ENCODE results near the gene LDLRAD3.

The LDLRAD3 gene

GRCh38 chr11:35927682-35928081 lies 16.2 kb upstream of the LDLRAD3 start:
- DNase-seq (ENCODE audit: low read depth) = no peak

- DNase-seq (ENCODE audit: low read depth) = no peak
Measured at GRCh38 chr11:35928688-35929395, 15.0 kb upstream of the LDLRAD3 start.

GRCh38 chr11:35930466-35930865 lies 13.4 kb upstream of the LDLRAD3 start:
- DNase-seq (ENCODE audit: low read depth) = no peak

DNA sequence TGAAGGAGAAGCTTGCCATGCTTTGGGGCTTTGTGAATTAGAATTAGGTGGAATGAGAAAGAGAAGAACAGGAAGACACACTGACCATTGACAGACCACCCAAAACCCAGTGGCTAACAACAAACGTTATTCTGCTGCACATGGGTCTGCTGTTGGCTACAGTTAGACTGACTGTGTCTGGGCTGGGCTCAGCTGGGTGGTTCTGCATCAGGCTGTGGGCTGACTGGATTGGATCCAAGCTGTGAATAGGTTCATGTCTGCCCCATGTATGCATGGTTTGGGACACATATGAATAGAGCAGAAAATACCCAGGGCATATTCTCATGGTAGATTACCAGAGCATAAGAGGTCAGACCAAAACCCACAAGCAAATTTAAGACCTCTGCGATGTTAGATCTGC lies 11.7 kb upstream of the LDLRAD3 start:
- no peak for DNase-seq (ENCODE audit: low read depth)

DNA sequence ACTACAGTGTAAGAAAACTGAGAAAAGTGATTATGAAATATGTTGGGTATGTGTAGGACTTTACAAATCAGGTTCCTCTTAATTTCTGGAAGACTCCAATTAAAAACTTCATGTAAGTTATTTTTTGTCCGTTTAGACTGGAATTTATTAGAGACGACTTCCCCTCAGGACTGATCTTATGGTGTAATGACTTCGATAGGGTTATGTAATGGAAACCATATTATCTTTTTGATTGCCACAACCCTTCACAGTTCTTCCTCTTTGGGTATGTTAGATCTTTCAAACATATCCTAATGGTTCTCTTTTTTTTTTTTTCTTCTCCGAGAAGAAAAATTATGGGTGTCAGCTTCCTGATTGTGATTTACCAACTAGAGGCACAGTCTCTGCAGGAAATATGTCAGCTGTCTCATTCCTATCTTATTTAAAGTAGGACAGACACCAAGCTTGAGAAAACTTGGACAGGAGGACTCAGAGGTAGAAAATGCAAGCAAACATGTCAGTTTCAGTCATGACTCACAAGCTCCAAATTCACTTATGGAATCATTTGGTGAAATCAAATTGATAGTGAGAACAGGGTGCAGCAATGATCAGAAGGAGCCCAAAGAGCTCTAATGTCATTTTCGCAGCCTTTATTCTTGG lies 11.1 kb upstream of the LDLRAD3 start:
- DNase-seq (ENCODE audit: low read depth) = no peak

DNA sequence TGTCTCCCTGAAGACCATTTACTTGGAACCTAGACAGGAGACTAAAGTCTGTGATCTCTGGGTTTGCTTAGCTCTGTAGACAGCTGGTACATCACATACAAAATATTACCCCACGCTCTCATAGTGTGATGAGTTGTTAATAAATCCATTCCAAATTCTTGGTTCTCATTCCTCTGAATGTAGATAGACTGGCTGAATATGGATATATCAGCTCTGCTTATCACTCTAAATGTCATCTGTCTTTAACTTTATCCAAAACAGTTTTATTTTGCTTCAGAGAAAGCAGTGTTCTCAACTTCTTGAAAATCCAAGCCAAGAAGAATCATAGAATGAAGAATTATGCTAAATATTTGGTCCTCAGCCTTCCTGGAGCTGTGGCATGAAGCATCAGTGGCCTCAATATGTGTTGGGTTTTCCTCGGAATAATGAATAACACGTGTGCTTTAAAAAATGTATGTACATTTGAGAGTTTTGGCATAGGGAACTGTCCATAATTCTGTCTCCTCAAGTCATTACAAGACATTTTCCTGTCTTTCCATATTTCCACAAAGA lies 10.5 kb upstream of the LDLRAD3 start:
- no peak for DNase-seq (ENCODE audit: low read depth)

DNA sequence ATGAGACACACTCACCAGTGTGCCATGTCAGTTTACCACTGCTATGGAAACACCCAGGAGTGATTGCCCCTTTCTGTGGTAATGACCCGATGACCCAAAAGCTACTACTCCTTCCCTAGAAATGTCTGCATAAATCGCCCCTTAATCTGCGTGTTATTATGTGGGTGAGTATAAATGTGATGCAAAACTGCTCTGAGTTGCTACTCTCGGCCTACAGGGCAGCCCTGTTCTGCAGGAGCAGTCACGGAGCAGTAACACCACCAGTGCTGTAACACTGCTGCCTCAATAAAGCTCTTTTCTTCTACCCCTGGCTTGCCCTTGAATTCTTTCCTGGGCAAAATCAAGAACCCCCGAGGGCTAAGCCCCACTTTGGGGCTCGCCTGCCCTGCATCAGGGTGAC lies 9.6 kb upstream of the LDLRAD3 start:
- DNase-seq (ENCODE audit: low read depth) = no peak

DNA sequence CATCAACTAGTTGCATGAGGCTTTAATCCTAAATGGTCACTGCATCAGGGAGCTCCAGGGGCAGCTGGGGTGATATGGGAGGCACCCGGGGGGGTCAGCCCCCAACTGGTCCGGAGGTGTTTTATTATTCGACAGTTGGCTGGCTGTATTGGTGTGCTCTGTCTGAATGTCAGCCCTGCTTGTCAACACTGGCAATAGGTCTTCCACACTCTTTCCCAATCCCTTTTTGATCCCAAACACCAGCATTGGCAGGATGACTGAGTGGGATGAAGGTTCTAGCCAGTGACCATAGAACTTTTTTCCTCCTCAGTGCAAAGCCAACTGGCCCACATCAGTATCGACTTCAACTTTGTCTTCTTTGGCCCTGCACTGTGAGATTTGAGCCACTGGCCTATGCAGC lies 8.9 kb upstream of the LDLRAD3 start:
- DNase-seq (ENCODE audit: low read depth) = no peak

DNA sequence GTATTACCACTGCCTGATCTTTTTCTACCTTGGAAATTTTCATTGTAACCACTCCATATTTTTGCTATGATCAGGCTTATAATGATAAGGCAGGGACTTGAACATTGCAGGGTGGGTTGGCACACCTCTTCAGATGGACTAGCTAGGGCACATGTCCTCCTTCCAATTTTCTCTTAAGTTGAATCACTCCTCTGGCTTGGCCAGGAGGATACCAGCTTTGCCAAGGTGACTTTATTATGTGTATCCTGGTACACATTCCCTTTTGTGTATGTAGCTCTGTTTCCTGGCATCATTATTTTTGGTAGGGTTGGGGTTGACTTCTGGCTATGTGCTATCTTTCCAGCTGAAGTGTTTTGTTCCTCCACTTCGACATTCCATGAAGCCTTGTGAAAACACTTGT lies 8.5 kb upstream of the LDLRAD3 start:
- no peak for DNase-seq (ENCODE audit: low read depth)

DNA sequence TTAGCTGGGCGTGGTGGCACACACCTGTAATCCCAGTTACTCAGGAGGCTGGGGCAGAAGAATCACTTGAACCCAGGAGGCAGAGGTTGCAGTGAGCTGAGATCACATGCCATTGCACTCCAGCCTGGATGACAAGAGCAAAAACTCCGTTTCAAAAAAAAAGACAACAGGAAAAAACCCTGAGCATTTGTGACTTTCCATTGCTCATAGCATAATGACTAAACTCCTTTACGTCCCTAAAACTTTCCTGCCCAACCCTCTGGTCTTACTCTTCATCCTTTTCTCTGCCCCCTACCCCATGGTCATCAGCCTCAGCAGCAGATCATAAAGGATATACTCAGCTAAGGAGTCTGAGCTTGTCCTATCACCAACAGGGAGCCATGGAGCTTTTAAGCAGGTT lies 6.8 kb upstream of the LDLRAD3 start:
- DNase-seq (ENCODE audit: low read depth) = no peak

GRCh38 chr11:35937700-35938099 lies 6.2 kb upstream of the LDLRAD3 start:
- no peak for DNase-seq (ENCODE audit: low read depth)

DNA sequence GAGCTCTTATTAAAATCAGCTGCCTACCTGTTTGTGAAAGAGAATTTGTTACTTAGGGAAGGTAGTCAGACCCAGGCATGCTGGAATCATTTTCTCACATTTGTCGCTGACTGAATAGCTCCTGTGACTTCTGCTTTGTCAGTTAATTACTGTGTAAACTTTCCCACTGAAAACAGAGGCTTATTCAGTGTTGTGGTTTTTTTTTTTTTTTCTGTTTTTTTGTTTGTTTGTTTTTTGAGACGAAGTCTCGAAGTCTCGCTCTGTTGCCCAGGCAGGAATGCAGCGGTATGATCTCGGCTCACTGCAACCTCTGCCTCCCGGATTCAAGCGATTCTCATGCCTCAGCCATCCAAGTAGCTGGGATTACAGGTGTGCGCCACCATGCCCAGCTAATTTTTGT lies 5.6 kb upstream of the LDLRAD3 start:
- no peak for DNase-seq (ENCODE audit: low read depth)

DNA sequence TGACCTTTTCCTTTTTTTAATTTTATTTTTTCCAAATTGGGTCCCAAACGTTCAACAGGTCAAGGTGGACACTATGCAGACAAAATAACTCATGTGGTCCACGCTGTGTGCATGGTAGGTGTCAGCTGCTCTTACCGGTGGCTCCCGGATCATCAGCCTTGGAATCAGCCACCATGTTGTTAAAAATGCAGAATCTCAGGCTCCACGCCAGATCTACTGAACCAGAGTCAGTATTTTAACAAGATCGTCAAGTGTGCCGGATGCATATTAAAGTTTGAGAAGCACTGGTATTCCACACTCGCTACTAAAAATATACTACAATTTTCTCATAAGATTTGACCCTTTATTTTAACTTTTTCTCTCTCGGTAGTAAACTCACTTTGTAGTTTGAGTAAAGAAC lies 553 bp upstream of the LDLRAD3 start:
- no peak for DNase-seq (ENCODE audit: low read depth)

DNA sequence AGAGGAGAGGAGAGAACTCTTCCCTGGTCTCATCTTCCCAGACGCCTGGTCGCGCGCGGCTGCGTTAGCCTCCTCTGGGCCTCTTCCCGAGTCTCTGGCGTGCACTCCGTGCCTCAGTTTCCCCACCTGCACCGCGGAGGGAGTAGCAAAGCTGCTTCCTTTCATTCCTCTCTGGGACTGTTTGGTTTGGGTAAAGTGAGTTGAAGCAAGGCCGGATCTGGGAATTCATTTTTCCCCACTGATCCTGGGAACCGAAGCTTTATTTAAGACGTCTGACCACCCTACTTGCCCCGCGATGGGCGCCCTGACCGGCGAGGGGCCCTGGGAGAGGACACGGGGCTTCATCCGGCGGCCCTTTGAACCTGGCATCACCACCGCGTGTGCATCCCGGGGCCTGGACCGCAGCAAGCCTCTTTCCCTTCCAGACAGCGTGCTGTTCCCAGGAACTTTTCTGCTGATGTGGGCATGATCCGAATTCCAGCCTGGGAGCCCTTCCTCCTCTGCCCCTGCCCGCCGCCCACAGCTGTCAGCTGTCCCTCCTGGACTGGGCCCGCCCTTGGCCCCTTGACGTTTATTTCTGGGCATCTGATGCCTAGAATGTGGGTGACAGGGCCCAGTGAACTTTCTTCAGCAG lies 758 bp downstream of the LDLRAD3 start:
- DNase-seq (ENCODE audit: low read depth) = no peak

- DNase-seq (ENCODE audit: low read depth) = no peak
Measured at GRCh38 chr11:35945137-35945518, 1.3 kb downstream of the LDLRAD3 start.

DNA sequence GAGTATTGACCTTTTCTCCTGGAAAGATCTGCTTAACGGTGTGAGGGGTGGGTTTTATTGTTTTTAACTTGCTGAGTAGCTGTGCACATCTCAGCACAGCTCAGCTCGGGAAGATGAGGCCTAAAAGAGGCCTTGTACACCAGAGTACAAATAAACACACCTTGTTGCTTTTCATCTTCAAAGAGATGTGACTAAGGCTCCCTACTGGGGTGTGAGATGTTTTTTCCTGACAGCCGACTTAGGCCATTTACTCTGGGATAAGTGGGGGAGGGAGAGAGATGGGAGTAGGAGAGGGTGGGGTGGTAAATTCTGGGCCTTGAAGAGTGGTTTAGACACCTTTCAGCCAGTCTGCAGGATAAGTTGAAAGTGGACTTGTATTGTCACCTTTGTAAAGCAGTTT lies 2.9 kb downstream of the LDLRAD3 start:
- no peak for DNase-seq (ENCODE audit: low read depth)

GRCh38 chr11:35947437-35947836 lies 3.6 kb downstream of the LDLRAD3 start:
- no peak for DNase-seq (ENCODE audit: low read depth)

DNA sequence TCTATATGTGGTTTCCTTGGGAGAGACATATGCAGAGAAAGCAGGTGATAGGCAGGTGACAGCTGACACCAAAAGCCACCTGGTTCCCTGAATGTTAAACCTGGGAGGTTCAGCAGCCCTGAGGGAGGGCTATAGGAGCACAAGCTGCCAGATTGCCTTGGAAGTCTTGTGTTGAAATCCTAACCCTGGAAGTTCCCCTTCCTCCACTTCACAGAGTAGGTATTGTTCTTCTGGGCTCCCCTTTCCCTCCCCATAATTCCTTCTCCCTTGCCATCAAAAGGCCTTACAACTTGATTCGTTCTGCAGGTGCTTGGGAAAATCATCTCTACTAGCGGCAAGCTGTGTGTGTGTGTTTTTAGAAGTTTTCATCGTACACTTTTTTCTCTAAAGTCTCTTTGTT lies 5.4 kb downstream of the LDLRAD3 start:
- DNase-seq (ENCODE audit: low read depth) = no peak

GRCh38 chr11:35950082-35950481 lies 6.2 kb downstream of the LDLRAD3 start:
- DNase-seq (ENCODE audit: low read depth) = no peak

DNA sequence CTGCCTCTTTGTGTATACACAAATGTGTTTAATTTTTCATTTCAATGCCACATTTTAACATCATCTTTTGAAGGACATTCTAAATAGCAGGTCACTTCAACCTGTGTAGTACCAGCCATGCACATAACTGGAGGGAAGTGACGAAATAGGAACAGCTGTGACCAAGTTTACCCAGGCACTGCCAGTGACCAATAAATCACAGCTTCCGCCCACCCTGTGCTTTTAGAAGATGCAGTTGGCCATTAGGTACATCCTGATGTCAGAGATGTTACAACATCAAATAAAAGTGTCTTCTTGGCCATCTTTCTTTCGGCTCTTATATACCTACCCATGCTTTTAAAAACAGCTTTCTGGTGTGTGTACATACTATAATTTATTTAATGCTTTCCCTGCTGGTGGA lies 7.8 kb downstream of the LDLRAD3 start:
- DNase-seq (ENCODE audit: low read depth) = no peak

DNA sequence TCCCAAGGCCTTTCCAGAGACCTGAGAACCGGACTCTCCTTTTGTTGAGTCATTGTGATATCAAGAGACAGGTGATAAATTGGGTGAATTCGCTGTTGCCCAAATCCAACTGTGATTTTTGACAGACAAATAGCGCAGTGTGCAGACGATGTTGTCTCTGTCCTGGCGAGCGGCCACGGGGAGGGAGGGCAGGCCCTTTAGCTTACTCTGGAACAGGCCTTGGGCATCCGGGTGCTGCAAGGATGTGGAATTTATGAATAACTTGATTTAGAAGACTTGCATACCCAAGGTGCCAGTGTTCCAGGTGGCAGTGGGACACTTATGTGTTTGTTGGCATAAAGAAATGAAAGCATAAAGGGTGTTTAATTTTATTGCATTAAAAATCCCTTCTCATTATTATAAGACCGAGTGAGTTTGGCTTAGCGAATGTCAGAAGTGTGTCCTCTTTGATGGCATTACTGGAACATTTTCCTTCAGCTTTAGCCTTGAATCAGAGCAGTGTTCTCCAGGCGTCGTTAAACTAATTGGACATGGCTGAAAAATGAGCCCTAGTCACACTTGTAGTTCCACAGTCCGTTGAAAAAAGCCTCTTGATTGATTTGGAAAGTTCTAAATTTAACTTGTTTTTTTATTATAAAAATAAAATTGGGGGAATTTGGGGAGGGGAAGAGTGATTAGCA lies 9.4 kb downstream of the LDLRAD3 start:
- no peak for DNase-seq (ENCODE audit: low read depth)

GRCh38 chr11:35954205-35954604 lies 10.3 kb downstream of the LDLRAD3 start:
- DNase-seq (ENCODE audit: low read depth) = no peak

GRCh38 chr11:35955636-35956035 lies 11.8 kb downstream of the LDLRAD3 start:
- no peak for DNase-seq (ENCODE audit: low read depth)
